Nephron (organoid): ENCODE measurements around the gene CNOT4.

Source experiments
- H3K27ac Mint-ChIP-seq, 3 experiments: 2 replicates each; pipeline ENCODE4 v1.8.0; 2020; ENCODE audit warnings: mixed read lengths in 3 of 3, mild to moderate bottlenecking in 2 of 3, moderate library complexity in 1 of 3
- H3K27me3 Mint-ChIP-seq: 2 replicates; pipeline ENCODE4 v1.8.0; 2021; ENCODE audit warnings: low read depth, mild to moderate bottlenecking, moderate library complexity, mixed read lengths
- H3K36me3 Mint-ChIP-seq: 2 replicates; pipeline ENCODE4 v1.8.0; 2020; ENCODE audit warnings: low read depth, mixed read lengths
- H3K4me1 Mint-ChIP-seq: 2 replicates; pipeline ENCODE4 v1.8.0; 2020; ENCODE audit warnings: mixed read lengths
- H3K4me3 Mint-ChIP-seq, 3 experiments: 2 replicates each; pipeline ENCODE4 v1.8.0; 2020; ENCODE audit warnings: mild to moderate bottlenecking in 3 of 3, mixed read lengths in 3 of 3, moderate library complexity in 2 of 3
- H3K9me3 Mint-ChIP-seq: 2 replicates; pipeline ENCODE4 v1.8.0; 2020; ENCODE audit warnings: mixed read lengths
- CTCF ChIP-seq, 3 experiments: fragments of 200-600 bp; sonication (generic); IDR thresholded peaks; one replicate each; pipeline ENCODE4 v1.5.0; 2021; ENCODE audit warnings: antibody characterized with exemption in 3 of 3; ENCODE audit not compliant: unreplicated experiment in 3 of 3

CNOT4 gene

GRCh38 chr7:135459951-135460567 lies 49.8 kb downstream of the CNOT4 start:
- no peaks in the 10 kb centered on the region for H3K4me1 Mint-ChIP-seq
- TF ChIP-seq CTCF (IDR thresholded peaks at IDR 0.05; ENCODE audit: unreplicated experiment in 3 of 3) = no peak
- peaks cover 9% of the 10 kb centered on the region for H3K9me3 Mint-ChIP-seq
- no peak overlapping the region for H3K4me3 Mint-ChIP-seq
- H3K36me3 Mint-ChIP-seq = peaks cover 25% of the 10 kb centered on the region
- no peak overlapping the region for H3K27ac Mint-ChIP-seq
- no peaks in the 10 kb centered on the region for H3K27me3 Mint-ChIP-seq

- Mint-ChIP-seq H3K27me3 (no peaks in the 10 kb centered on the region), H3K4me1 (no peaks in the 10 kb centered on the region), H3K9me3 (peaks cover 4% of the 10 kb centered on the region), H3K27ac (no peak overlapping the region), H3K4me3 (no peak overlapping the region), H3K36me3 (peaks cover 21% of the 10 kb centered on the region)
- TF ChIP-seq CTCF (IDR thresholded peaks at IDR 0.05; ENCODE audit: unreplicated experiment in 3 of 3) = no peak
Observed at GRCh38 chr7:135459076-135459475, 50.8 kb downstream of the CNOT4 start.

- TF ChIP-seq CTCF (IDR thresholded peaks at IDR 0.05; ENCODE audit: unreplicated experiment in 3 of 3) = no peak
- no peak overlapping the region for H3K4me3 Mint-ChIP-seq
- H3K9me3 Mint-ChIP-seq = no peaks in the 10 kb centered on the region
- H3K4me1 Mint-ChIP-seq = no peaks in the 10 kb centered on the region
- no peaks in the 10 kb centered on the region for H3K27me3 Mint-ChIP-seq
- H3K36me3 Mint-ChIP-seq = no peaks in the 10 kb centered on the region
- H3K27ac Mint-ChIP-seq = no peak overlapping the region
Observed at GRCh38 chr7:135454060-135454459, 55.8 kb downstream of the CNOT4 start.

- Mint-ChIP-seq H3K36me3 (no peaks in the 10 kb centered on the region), H3K27ac (no peak overlapping the region), H3K27me3 (no peaks in the 10 kb centered on the region), H3K4me3 (no peak overlapping the region), H3K4me1 (no peaks in the 10 kb centered on the region), H3K9me3 (no peaks in the 10 kb centered on the region)
- no peak for TF ChIP-seq CTCF (IDR thresholded peaks at IDR 0.05; ENCODE audit: unreplicated experiment in 3 of 3)
Observed at GRCh38 chr7:135449436-135449835, 60.5 kb downstream of the CNOT4 start.

- H3K4me3 Mint-ChIP-seq = no peak overlapping the region
- no peak for TF ChIP-seq CTCF (IDR thresholded peaks at IDR 0.05; ENCODE audit: unreplicated experiment in 3 of 3)
- H3K27me3 Mint-ChIP-seq = no peaks in the 10 kb centered on the region
- no peaks in the 10 kb centered on the region for H3K9me3 Mint-ChIP-seq
- H3K27ac Mint-ChIP-seq = no peak overlapping the region
- peaks cover under 1% of the 10 kb centered on the region for H3K36me3 Mint-ChIP-seq
- H3K4me1 Mint-ChIP-seq = no peaks in the 10 kb centered on the region
Observed at GRCh38 chr7:135448753-135449152, 61.1 kb downstream of the CNOT4 start.

- no peak for TF ChIP-seq CTCF (IDR thresholded peaks at IDR 0.05; ENCODE audit: unreplicated experiment in 3 of 3)
- H3K4me1 Mint-ChIP-seq = no peaks in the 10 kb centered on the region
- H3K9me3 Mint-ChIP-seq = no peaks in the 10 kb centered on the region
- H3K36me3 Mint-ChIP-seq = peaks cover 7% of the 10 kb centered on the region
- no peaks in the 10 kb centered on the region for H3K27me3 Mint-ChIP-seq
- H3K4me3 Mint-ChIP-seq = no peak overlapping the region
- H3K27ac Mint-ChIP-seq = no peak overlapping the region
Observed at GRCh38 chr7:135447748-135448147, 62.2 kb downstream of the CNOT4 start.
